ENCODE measurements around the gene HEATR5B.
"Not testable (repeated sequence)": the region's sequence is repeated elsewhere in the genome, so short reads cannot be mapped to it uniquely, and the experiment has no call there.

Gene HEATR5B

DNA sequence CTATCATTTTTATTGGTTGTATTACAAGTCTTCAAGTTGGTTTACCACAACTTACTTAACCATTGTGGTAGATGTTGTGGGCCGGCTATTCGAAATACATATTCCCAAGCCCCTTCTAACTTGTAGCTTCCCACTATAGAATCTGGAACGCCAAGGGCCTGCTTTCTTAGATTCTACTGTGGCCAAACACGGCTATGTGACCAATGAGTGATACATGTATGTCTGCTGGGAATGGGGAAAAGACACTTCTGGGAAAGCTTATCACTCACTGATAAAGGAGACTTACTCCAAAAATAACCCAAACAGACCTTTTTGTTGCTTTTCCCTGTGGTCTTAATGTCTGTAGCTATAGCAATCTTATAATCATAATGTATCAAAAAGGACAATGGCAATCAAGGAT is 142.3 kb downstream of the HEATR5B start:
- no peak for DNase-seq (ENCODE audit: low read depth)

DNA sequence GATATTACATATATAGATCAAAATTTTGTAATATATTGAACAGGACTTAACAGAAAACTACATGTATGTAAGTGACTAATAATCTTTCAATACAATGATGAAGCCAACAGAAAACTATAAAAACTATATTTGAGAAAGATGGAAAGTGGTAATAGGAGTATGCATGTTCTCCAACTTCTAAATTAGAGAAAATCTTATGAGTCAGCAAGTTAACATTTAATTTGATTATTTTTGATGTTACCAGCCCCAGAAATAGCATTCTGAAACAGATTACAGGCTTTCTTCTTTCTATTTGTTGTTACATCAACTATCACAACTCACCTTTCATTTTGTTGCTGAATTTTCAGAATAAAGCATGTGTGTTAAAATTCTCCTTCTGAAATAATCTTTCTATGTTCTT is 147.6 kb downstream of the HEATR5B start:
- not testable (repeated sequence) for DNase-seq (ENCODE audit: low read depth)

DNA sequence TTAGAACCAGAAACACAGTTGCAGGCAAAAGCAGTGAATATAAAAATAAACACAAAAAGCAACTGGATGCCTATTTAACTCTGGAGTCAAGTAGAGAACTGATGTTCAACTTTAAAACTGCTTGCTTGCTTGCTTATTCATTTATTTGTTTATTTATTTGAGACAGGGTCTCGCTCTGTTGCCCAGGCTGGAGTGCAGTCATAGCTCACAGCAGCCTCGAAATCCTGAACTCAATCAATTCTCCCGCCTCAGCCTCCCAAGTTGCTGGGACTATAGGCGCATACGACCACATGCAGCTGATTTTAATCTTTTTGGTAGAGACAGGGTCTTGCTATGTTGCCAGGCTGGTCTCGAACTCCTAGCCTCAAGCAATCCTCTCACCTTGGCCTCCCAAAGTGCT is 152.5 kb downstream of the HEATR5B start:
- DNase-seq (ENCODE audit: low read depth), result not testable (repeated sequence)

Measured in T follicular helper cell (primary cell).